Right renal cortex interstitium (tissue), 3 donors: Measurements from ENCODE around the gene TMEM156. TPM values are rescaled to one million over a fixed set of nuclear protein-coding genes. Genes with fewer than 3 reads are reported as not detected.

ENCODE experiments used
- DNase-seq, 3 donors: peaks; one replicate each; pipeline ENCODE4 v3.0.0-alpha.2; 2013; ENCODE audit warnings: low read depth in 3 of 3, low spot score in 2 of 3
- polyA plus RNA-seq, 3 donors: library from polyadenylated mRNA; unstranded; fragments of 120-200 nt; gene quantifications; one replicate each; pipeline ENCODE4 v1.2.1, GENCODE V29; 2013; ENCODE audit not compliant: insufficient read length in 3 of 3

The TMEM156 gene, protein sequence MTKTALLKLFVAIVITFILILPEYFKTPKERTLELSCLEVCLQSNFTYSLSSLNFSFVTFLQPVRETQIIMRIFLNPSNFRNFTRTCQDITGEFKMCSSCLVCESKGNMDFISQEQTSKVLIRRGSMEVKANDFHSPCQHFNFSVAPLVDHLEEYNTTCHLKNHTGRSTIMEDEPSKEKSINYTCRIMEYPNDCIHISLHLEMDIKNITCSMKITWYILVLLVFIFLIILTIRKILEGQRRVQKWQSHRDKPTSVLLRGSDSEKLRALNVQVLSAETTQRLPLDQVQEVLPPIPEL
- 1 to 10 TPM; 2.8 to 4.9 (median 4.8) TPM for polyA plus RNA-seq

DNA sequence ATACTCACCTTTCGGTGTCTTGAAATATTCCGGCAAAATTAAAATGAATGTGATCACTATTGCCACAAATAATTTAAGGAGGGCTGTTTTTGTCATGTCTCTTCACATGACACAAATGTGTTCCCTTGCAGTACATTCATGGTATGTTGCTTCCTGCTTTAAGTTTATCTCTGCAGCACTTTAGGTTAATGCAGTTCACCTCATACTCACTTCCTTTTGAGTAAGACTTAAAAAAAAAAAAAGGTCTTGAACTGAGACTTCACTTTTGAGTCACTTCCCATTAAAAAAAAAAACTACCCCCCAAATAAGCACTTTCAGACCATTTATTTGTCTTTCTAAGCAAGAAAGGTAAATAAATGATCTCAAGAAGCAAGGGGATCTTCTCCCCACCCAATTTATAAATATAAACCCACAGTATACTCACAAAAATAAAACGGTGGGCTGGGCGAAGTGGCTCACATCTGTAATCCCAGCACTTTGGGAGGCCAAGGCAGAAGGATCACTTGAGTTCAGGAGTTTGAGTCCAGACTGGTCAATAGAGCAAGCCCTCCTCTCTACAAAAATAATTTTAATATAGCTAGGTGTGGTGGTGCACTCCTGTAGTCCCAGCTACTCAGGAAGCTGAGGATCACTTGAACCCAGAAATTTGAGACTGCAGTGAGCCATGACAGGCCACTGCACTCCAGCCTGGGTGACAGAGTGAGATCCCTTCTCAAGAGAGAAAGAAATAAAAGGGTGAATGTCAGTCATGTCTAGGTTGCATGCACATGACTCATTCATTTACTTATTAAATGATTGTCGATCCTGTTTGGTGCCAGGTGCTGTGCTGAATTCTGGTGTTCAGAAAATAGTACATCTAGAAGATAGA, at the start of gene TMEM156:
TSS of gene TMEM156 (minus strand) at position 192 of the 868 bp plus-strand sequence. CDS start at position 96, 96 bp downstream.
- no peak for DNase-seq

DNA sequence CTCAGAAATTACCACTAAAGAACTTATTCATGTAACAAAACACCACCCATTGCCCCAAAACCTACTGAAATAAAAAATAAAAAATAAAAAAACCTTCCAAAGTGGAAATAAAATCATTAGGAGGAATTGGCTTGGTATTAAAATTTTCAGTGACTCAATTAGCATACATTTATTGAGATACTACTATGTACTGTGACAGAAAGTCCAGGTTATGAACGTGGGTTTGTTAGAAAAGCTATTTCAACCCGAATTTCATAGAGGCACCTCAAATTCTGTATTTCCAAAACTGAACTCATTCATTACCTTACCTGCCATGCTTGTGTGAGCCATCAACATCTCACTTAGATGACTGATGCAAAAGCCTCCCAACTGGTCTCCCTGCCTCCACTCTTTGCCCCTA, 46.6 kb upstream of the TMEM156 start:
- DNase-seq: no peak

DNA sequence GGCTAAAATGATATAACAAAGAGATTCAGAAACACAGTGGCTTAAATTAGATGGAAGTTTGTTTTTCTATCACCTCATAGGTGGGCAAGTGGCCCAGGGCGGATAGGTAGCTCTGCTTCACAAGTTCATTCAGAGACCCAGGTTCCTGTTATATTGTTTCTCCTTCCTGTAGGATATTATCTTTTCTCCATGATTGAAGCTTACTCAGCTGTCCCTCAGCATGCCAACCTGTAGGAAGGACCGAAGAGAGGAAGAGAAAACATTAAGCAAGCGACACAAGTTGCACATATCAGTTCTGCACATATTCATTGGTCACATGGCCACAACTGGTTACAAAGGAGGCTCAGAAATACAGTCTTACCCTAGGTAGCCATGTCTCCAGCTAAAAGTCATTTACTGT, 36.7 kb upstream of the TMEM156 start:
- no peak for DNase-seq

DNA sequence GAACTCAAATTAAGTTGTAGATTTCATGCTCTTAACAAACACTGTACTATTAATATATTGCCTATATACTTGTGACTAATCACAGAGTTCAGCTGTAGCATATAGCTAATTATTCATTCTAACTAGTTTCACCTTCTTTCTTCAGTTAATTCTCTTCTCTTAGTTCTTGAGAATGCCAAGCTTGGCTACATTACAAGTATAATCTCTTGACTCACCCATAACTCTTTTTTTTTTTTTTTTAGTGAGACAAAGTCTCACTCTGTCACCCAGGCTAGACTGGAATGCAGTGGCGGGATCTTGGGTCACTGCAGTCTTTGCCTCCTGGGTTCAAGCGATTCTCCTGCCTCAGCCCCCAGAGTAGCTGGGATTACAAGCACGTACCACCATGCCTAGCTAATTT, 35.2 kb upstream of the TMEM156 start:
- no peak for DNase-seq

DNA sequence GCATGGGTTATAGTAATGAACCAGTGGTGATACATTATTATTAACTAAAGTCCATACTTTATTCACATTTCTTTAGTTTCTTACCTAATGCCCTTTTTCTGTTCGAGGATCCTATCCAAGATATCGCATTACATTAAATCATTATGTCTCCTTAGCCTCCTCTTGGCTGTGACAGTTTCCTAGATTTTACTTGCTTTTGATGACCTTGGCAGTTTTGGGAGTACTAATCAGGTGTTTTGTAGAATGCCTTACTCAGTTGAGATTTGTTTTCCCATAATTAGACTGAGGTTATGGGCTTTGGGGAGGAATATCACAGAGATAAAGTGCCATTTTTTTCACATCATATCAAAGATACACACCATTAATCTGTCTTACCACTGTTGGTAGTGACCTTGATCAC, 34.8 kb upstream of the TMEM156 start:
- DNase-seq: no peak

DNA sequence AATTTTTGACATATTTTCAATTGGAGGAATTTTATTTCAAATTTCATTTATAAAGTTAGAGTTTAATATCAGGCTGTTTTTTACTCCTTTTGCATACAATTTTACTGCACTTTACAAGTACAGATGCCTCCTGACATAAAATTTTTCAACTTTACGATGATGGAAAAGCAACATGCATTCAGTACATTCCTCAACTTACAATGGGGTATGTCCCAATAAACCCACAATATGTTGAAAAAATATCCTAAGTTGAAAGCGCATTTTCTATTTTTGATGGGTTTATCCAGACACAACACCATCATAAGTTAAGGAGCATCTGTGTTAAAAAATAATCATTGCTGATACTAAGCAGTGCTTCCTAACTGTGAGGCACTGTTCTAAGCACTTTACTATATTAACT, 34.2 kb upstream of the TMEM156 start:
- no peak for DNase-seq

DNA sequence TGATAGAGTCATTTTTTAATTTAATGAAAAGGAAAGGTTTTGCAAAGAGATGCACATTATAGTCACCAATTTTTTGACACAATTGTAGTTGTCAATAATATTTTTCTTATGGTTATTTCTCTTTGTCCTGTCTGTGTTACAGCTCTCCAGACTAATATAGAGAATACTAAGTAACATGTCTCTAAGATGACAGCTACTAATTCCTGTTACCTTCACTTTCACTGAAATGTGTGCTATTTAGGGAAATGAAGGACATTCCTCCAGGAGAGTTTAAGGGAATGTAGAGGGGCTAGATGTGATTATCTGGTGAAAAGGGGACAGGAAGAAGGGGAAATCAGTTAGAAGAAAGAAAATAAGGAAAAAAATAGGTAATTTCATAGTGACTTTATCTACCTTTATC, 31.2 kb upstream of the TMEM156 start:
- DNase-seq: no peak

DNA sequence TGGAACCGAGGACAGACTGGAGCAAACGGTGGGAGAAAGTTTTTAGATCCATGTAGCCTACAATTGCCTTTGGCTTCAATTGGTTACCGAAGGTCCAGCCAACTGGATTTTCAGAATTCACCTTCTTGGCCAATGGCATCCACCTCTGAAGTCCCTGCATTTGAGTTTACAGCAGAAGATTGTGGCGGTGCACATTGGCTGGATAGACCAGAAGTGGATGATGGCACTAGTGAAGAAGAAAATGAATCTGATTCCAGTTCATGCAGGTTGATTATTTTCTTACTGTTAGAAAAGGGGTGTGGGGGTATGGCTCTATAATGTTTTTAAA, 30.5 kb upstream of the TMEM156 start:
- DNase-seq: no peak

DNA sequence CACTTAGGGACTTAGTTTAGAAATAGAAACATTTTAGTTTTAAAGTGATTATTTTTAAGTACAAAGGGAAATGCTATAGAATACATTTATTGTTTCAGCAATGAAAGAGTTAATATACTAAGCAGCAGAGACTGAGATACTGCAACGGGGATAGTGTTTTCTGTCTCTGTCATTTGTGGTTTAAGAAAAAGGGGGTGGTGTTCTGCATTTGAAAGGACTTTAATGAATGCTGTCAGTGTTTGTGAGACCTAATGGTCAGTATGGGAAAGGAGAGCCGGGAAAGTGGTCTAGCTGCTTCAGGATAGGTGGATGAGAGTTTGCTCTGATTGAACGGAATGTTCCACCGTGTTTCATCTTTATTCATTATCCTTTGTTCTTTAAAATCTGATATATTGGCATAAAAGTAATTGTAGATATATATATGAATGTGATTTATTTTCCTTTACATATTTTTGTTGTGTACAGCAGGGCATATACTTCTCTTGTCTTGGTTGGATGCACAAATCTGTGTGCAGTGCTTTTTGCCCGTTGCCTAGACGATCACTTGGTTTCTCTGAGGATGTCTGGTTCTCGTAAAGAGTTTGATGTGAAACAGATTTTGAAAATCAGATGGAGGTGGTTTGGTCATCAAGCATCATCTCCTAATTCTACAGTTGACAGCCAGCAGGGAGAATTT, 30.0 kb upstream of the TMEM156 start, which contains the start of gene KLHL5:
TSS of gene KLHL5 (plus strand) at position 139 of the 676 bp plus-strand sequence. CDS start at position 560, 421 bp downstream.
- DNase-seq: no peak

DNA sequence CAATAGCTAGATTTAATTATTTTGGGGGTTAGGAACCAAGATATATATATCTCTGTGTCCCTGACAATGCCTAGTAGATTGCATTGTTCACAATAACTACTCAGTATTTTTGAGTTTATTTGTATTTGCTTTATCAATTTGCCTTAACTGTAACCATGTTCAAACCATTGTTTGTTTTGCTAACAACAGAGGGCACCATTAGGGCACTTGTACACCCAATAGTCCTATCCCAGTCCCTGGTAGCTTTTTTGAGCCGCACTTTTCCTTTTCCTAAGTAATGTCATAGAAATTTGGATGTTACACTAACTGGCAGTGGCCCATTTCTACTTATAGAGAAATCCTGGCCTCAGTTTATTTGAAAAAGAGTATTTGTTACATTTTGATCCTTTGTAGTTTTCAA, 29.2 kb upstream of the TMEM156 start:
- DNase-seq: no peak

DNA sequence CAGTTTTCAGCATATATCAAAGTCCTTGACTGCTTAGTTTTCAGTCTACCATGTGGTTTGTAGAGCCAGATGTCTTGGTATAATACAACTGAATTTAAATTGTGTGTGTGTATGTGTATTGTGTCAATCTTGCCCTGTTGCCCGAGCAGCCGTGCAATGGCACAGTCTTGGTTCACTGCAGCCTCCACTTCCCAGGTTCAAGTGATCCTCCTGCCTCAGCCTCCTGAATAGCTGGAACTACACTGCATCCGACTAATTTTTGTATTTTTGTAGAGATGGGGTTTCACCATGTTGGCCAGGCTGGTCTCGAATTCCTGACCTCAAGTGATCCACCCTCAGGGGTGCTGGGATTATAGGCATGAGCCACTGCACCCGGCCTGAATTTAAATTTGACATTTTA, 23.8 kb upstream of the TMEM156 start:
- DNase-seq: no peak

DNA sequence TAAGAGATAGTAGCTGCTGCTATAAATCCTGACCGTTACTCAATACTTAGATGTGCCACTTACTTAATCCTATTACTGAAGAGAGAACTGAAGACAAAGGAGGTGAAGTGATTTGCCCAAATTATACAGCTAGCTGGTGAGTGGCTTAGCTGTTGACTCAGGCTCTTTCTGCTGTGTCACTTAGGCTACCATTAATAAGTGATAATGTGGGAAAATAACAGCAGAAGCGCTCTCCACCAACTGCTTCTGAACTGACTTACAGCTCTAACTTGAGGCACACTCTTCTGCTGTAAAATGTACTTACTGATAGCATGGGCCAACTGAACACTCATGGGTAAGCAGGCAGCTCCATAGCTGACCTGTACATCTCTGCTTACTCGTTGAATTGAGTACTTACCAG, 22.3 kb upstream of the TMEM156 start:
- DNase-seq: no peak

DNA sequence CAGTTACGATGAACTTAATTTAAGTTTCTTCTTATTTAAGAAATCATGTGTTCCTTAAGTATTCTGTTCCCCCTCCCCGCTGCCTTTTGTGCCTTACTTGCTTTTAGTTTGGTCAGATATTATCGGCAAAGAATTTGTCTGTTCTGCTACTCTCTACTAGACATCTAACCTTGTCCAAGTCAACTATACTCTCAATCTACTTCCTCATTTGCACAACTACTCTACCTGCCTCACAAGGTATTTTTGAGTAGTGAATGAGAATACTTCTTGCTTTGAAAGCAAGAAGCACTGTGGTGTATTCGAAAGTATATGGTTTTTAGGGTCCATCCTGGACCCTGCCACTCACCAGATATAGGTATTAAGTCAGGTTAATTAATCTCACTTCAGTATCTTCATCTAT, 21.8 kb upstream of the TMEM156 start:
- no peak for DNase-seq

DNA sequence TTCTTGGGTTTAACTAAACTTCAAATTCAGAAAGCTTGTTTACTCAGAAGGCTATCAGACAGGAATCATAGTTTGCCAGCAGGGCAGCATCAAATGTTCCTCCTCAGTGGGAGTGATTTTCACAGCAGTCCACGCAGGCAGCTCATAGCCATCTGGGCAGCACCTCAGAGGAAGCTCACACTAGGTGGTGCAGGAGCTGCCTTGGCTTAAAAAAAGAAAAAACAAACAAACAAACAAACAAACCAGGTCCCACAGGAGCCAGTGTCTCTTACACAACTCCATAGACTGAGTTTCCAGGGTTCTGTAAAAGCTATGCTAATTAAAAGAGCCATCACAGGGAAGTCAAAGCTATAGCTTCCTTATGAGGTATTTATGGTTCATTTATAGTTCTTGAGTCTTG, 19.3 kb upstream of the TMEM156 start:
- DNase-seq: no peak

DNA sequence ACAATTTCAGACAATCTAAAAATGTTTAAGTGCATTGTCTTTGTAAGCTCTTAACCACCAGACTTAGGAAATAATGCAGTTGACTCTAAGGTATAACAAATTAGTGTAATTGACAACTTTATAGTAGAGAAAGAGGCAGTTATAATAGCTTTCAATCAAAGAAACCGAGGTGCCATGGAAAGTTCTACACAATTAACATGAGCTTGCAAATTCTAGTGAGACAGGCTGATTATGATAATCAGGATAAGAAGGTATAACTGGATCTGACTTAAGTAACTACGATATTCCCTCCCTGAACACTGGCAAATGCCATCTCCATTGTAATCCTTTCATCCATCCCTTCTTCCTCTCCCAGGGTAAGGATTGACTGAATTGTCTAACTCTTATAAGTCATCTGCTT, 18.4 kb upstream of the TMEM156 start:
- no peak for DNase-seq

DNA sequence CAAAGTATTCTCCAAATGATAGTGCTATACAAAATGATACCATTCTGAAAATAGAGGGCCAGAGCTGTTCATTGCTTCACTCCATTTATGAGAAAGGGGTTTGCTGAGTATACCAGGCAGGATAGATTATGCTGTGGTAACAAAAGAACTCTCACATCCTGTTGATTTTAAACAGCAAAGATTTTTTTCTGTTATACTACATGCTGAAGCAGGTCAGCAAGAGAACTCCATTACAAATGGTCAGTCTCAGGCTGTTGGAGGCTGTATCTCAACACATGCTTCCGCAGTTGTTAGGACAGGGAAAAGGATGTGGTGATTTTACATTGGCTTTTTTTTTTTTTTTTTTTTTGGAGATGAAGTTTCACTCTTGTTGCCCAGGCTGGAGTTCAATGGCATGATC, 16.1 kb upstream of the TMEM156 start:
- DNase-seq: no peak

DNA sequence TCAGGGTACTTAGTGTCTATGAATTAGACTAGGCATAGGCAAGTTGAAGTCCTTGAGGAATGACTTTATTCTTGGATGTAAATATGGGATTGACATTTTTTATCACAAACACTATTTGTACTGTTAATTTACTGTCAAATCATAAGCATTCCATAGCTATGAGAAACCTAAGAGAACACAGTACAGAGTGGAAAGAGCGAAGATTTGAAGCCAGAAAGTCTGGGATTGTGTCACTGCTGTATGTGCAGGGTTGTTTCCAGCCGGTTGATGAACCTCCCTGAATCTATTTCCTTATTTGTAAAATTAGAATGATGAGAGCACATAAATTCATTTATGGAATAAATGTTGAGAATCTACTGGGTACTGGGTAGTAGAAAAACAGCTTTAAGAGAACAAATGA, 15.5 kb upstream of the TMEM156 start:
- no peak for DNase-seq

DNA sequence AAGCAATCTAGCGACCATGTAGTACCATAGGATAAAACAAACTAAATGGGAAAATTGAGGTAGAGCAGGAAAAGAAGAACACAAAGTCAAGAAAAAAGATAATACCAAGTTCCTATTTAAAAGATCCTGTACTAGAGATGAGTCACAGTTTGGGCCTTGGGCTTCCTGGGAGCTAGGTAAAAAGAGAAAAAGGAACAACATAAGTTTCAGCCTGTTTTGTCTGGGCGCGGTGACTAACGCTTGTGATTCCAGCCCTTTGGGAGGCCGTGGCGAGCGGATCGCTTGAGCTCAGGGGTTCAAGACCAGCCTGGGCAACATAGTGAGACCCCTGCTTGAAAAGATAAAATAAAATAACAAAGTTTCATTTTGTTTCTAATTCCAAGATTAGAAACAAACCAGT, 14.0 kb upstream of the TMEM156 start:
- no peak for DNase-seq

DNA sequence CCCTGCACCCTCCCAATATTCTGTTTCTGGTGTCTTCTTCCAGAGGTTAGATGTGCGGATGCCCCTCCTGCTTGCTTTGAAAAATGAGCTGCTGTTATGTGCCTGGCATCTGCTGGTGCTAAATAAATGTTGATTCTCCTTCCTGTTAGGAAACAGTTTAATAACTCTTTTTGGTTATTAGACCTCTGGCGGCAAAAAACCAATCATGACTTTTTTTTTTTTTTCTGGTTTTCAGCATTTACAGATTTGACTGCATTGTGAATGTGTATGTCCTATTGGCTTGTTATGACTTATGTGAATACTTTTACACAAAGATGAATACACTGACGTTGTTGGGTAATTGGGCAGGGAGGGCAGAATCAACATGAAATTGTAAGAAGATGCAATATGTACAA, 13.6 kb upstream of the TMEM156 start:
- DNase-seq: no peak

DNA sequence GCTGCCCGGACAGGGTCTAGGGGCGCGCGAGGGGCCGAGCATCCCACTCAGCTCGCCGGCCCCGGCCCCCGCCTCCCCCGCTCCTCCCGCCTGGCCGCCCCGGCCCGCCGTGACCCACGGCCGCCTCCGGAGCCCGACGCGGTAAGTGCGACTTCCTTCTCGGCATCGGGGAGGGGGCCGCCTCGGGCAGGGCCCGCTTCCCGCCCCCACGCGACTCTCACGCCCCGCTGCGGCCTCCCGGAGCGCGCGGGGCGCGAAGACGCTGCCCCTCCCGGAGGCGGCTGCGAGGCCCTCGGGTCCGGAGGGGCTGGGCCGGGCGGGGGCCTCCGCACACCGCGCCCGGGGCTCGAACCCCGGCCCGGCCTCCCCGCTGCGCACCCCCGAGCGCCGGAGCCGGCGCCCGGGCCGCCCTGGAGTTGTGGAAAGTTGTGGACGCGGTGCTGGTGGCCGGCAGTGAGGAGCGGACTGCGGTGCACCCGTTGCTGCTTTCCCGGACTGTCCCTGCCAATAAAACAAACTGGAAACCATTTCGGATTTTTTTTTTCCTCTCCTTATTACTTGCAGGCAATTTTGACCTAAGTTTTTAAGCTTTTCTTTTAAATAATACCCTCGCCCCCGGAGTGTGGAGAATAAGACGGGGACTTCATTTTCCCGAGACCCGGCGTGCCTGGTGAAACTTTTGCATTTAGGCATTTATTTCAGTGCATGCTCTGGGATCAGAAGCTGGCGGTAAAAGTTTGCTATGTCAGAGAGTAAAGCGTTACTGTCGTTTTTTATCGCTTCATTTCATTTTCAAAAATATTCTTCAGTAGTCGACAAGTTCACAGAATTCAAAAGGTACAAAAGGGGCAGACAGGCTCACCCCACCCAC, 13.0 kb upstream of the TMEM156 start:
- no peak for DNase-seq
